HG03442 (cell line): ENCODE data around the gene ZNF154.

Experiments used
- ATAC-seq: cut with Tn5 transposase; IDR thresholded peaks from one replicate; pipeline ENCODE4 v1.9.1; 2021; ENCODE audit warnings: mild to moderate bottlenecking, moderate library complexity; ENCODE audit not compliant: unreplicated experiment

Gene ZNF154

DNA sequence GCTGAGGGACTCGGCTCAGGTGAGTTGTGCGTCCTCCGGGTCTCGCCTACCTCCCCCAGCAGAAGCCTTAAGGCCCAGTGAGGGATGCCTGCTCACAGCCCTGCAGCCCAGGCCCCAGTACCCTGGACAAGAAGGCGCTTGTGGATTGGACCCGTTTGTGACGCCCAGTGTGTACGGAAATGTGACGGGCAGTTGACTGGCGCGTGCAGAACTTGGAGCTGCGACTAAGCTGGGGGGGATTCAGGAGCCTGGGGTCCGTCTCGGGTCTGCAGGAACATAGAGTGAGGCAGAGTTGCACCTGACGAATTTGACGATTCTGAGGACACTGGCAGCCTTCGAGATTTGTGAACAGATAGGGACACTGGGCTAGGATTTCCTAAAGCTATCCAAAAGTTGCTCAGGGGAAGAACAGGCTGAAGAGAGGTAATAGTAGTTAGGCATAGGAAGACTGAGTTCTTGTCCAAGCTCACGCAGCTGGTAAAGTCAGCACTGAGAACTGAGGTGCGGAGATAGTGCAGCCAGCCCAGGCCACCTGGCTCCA, 26.7 kb downstream of the ZNF154 start:
- no peak for ATAC-seq

DNA sequence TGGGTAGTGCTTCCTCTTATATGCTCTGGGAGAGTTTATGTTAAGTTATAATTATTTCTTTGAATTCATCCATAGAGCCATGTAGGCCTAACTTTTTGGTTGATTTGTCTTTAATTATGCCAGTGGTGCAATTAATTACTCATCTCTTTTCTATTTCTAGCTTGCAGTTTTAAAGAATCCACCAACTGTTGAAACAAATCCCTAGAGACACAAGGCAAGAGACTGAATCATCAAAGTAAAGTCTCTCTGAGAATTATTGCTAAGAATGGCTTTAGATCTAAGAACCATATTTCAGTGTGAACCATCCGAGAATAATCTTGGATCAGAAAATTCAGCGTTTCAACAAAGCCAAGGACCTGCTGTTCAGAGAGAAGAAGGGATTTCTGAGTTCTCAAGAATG, 33.1 kb downstream of the ZNF154 start:
- ATAC-seq, result no peak

DNA sequence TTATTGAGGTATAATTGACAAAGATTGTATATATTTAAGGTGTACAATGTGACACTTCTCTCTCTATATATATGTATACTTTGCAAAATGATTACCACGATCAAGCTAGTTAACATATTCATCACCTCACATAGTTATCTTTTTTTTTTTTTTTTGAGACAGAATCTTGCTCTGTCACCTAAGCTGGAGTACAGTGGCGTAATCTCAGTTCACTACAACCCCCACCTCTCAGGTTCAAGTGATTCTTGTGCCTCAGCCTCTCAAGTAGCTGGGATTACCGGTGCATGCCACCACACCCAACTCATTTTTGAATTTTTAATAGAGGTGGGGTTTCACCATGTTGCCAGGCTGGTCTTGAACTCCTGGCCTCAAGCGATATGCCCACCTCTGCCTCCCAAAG, 36.5 kb downstream of the ZNF154 start:
- ATAC-seq, result no peak

DNA sequence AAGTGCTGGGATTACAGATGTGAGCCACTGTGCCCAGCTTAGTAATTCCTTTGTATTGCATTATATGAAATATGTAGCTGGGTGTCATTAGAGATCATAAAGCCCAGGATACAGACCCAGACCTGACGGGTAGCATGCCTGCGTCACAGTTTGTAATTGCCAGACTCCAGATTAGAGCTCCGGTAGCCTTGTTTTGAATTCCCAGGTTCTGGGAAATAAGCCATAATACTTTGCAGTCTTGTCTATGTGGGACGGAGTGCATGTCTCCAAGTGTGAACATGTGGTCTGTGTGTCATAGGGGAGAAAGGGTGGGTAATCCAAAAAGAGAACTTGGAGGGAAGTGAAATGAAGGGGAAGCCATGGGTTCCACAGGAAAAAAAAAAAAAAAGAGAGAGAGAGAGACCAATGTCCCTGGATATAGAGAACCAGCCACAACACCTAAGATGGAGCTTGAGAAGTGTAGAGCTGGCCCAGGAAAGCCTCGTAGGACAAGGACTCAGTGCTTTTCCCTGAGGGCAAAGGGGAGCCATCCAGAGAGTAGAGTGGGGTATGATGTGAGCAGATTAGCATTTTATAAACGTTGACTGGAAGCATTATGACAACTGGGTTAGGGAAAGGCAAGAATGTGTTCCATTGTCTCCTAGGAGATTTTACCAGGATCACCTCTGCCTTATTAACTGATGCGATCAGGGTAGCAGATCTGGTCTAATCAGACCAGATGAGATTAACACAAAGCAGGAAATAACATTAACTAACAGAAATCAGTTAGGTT, 37.7 kb downstream of the ZNF154 start:
- ATAC-seq, result no peak

DNA sequence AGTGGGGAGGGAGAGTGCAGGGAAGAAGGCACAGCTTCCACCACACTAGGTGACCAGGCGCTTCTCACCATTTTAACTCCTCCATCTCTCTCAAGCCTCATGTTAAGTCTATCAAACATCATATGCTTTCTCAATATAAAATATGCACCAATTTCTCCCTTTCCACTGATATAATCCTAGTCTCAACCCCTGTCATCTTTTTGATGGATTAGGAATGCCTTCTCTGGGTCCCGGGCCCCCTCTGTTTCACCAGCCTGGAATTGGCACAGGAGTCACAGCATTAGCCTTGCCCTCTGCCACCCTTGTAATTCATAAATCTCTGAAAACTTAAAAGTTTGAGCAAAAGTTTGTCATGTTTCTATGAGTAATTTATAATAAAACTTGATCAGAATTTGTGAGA, 40.4 kb downstream of the ZNF154 start, which contains the start of gene ZSCAN4:
TSS of gene ZSCAN4 (plus strand) at position 301 of the 400 bp plus-strand sequence. CDS start 7,211 bp downstream, outside the sequence.
- no peak for ATAC-seq

DNA sequence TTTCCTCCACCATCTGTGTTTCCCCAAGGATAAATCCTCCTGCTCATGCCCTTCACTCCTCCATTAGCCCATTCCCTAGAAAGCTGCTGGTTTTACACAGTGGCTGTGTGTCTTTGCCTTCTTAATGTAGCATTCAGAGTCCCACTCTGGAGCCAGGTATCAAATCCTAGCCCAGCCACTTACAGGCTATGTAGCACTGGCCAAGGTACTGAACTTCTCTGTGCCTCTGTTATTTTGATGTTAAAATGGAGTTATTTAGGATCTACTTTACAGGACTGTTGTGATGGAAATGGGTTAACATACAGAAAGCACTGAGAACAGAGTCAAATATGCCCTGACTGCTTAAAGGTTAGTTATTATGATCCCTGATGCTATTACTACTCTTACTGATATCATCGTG, 41.8 kb downstream of the ZNF154 start:
- ATAC-seq, result no peak

DNA sequence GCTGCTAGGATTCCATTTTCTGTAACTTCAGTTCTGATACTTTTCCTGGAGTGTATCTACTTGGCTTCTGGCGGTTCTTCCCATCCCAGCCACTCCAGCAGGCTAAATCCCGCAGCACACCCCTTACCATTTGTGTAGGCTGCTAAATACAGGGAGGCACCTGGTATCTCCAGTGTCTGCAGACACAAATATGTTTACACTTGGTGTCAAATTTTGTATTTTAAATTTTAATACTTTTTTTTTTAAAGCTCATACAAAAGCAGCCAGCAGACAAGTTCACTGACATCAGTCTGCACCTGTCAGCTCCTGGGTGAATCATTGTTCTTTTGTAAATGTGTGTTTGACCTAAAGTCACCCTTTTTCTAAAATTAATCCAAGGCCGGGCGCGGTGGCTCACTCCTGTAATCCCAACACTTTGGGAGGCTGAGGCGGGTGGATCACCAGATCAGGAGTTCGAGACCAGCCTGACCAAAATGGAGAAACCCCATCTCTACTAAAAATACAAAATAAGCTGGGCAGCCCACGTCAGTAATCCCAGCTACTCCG, 43.7 kb downstream of the ZNF154 start:
- ATAC-seq, result no peak

DNA sequence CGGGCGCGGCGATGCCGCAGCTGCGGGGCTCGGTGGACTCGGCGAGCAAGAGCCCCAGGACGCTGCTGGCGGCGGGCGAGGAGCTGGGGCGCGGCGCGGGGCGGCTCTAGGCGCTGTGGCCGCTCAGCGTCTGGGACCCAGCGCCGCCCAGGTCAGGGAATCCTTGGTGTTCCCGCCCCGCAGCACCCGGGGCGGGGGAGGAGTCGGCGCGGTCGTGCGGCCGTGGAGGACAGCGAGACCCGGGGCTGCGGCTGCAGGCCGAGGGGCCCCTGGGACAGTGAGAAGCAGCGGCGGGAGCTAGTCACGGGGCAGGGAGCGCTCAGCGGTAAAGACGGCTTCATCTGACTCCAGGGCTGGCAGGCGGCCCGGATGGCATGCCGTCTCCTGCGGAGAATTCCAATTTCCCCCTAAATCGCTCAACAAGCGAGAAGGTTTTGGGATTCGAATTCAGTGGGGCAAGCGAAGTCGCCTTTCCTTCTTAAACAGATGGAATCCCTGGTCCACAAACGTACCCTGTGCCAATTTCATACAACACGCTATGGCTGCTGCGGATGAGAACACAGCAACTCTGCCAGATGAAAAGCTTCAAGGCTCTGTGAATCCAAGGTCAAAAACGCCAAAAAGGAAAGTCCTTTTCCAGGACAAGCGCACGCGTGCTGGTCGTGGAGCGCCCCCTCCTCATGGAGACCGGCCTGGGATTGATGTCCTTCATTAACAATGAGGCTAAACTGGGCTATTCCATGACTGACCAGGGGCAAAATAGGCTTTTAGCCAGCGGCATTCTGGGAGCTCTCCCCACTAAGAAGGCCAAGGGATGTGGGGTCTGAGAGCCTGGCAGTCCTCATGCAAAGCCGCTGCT, 44.5 kb downstream of the ZNF154 start:
- no peak for ATAC-seq

DNA sequence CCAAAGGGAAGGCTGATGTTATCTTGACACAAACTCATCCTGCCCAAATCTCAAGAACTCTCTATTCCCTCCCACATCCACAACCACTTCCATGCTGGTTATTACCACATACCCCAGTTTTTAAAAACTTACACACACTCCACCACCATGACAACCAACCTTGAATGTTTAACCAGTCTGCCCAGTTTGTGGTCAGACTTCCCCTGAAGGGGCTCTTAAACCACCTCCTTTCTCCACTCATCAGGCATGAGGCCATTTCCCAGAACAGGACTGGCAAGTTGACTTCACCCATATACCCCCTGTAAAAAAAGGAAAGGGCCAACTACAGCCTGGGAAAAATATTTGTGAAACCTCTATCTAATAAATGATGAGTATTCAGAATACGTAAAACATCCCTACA, 52.7 kb downstream of the ZNF154 start:
- no peak for ATAC-seq

DNA sequence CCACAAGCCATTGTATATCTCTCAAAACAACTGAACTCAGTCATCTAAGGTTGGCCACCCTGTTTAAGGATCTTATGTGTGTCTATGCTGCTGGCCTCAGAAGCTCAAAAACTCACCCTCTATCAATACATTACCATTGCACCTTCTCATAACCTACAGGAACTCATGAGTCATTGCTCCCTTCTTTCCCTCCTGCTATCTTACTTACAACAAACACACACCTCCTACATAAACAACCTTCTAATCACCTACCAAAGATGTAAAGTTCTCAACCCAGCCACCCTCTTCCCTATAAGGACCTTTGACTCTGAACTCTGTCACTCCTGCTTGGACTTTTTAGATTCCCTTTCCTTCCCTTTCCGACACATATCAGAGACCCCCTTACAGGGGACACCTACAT, 53.6 kb downstream of the ZNF154 start:
- no peak for ATAC-seq

DNA sequence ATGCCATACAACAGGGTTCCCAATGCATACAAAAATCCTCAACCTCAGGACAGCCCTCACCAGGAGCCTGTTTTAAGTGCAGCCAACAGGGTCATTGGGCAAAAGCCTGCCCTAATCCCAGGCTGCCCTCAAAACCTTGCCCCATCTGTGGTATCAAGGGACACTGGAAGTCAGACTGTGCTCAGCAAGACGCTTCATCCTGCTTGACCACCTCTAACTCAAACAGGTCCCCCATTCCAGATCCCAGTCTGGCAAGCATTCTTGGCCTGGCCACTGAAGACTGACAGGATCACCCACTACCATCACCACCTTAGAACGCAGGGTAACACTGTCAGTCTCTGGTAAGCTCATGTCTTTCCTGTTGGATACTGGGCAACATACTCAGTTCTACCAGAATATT, 55.3 kb downstream of the ZNF154 start:
- ATAC-seq, result no peak

DNA sequence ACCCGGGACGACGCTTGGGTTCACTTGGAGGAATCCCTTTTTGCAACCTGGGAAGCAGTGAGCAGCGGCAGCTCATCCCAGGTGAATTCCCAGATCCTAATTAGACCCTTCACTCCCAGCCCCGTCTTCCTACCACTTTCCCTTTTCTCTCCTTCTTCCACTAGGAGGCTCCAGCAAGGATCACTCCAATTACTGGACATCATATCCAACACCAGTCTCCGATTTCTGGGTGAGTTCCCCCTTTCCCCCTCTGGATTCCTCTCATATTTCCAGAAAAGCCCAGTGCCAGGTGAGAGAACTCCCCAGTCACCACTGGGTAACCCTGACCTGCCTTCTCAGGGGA, 57.4 kb downstream of the ZNF154 start:
- no peak for ATAC-seq

DNA sequence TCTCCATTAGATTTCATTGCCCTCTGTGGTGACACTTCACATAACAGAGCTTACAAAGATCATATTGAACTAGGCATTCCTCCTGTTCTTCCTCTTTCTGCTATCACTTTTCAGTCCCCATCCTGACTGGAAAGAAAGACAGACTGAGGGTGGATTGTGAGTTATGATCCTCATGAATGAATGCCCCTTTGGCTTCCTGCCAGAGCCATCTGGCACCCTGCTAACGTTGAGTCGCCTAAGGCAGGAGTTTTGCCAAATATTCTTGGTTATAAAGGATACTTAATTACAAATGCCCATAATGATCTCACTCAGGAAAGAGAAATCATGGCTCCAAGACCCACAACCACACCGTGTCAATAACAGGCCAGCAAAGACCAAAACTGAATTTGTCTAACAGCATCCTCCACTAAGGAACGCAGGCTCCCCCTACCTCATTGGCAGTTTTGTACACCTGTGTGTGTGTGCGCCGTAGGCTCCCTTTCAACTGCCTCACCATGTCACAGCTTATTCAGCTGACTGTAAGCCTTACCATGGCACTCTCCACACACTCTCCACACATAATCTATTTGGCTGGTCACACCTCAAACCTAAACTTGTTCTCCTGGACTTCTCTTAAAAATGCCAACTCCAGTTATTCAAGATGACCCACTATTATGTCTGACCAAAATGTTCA, 60.5 kb downstream of the ZNF154 start:
- ATAC-seq, result no peak
